Fibroblast of villous mesenchyme (primary cell): ENCODE data around the gene RYR2. TPM values are rescaled to one million over a fixed set of nuclear protein-coding genes. Genes with fewer than 3 reads are reported as not detected.

Experiments used
- DNase-seq: peaks from one replicate; pipeline ENCODE4 v3.0.0-alpha.2; 2010; ENCODE audit warnings: low read depth
- H3K4me3 ChIP-seq: 2 replicates; pipeline ENCODE4 v1.5.1; 2011; ENCODE audit warnings: low read depth, mild to moderate bottlenecking, low read length
- total RNA-seq: library from RNA; depleted of rRNA; stranded (reverse); fragments of >200 nt; gene quantifications from 2 replicates; pipeline ENCODE4 v1.2.3, GENCODE V29; 2012
- TF ChIP-seq, protein P1 (sequence below): IDR thresholded peaks from 2 replicates; pipeline ENCODE4 v1.5.1; 2012; ENCODE audit warnings: low read depth, mild to moderate bottlenecking, low read length; ENCODE audit not compliant: insufficient read depth

RYR2 gene
- total RNA-seq, 1 donor, result not detected

DNA sequence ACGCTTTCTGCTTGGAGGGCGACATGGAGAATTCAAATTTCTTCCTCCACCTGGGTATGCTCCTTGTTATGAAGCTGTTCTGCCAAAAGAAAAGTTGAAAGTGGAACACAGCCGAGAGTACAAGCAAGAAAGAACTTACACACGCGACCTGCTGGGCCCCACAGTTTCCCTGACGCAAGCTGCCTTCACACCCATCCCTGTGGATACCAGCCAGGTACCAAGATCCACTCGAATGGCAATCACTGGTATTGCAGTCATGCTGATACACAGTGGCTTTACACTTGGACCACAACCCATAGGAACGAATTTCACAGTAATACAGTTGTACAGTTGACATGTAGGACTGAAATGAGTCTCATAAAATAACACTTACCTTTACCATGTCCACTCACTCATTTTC, 461.3 kb downstream of the RYR2 start:
- DNase-seq, result no peak
- TF ChIP-seq, protein P1, sequence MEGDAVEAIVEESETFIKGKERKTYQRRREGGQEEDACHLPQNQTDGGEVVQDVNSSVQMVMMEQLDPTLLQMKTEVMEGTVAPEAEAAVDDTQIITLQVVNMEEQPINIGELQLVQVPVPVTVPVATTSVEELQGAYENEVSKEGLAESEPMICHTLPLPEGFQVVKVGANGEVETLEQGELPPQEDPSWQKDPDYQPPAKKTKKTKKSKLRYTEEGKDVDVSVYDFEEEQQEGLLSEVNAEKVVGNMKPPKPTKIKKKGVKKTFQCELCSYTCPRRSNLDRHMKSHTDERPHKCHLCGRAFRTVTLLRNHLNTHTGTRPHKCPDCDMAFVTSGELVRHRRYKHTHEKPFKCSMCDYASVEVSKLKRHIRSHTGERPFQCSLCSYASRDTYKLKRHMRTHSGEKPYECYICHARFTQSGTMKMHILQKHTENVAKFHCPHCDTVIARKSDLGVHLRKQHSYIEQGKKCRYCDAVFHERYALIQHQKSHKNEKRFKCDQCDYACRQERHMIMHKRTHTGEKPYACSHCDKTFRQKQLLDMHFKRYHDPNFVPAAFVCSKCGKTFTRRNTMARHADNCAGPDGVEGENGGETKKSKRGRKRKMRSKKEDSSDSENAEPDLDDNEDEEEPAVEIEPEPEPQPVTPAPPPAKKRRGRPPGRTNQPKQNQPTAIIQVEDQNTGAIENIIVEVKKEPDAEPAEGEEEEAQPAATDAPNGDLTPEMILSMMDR, result no peak
- H3K4me3 ChIP-seq, result no peak overlapping the region

DNA sequence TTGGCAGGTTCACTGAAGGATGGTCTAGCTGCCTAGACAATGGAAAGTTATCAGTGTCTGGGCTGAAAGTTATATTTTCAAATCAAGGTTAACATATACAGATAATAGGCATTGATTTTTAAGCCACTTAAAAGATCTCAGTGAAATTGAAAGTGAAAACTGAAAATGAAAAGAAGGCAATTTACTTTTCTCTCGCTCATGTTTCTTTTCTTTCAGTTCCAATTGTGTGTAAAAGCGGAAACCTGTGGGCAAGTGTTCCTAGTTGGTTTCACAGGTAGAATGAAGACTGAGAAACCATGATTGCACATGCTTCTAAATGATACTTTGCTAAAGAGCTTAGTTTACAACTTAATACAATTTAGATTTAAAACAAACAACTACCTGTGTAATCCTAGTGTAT, 465.0 kb downstream of the RYR2 start:
- TF ChIP-seq, protein P1, result no peak
- DNase-seq, result no peak
- no peak overlapping the region for H3K4me3 ChIP-seq

DNA sequence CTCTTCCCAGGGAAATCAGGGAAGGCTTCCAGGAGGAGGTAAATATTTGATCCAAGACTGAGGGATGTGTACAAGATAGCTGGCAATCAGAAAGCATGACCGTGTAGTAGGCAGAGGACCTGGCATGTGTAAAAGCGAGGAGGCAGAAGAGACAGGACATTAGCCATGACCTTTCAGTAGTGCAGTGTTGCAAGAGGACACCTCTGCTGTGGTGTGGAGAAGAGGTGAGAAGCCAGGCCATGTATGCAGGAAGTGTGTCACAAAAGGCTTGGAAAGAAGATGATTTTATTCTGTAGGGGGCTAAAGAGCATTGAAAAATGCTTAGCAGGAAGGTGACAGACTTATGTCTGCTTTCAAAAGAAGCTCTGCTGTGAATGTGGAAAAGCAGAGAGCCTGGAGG, 467.8 kb downstream of the RYR2 start:
- TF ChIP-seq, protein P1, result no peak
- no peak overlapping the region for H3K4me3 ChIP-seq
- DNase-seq, result no peak

DNA sequence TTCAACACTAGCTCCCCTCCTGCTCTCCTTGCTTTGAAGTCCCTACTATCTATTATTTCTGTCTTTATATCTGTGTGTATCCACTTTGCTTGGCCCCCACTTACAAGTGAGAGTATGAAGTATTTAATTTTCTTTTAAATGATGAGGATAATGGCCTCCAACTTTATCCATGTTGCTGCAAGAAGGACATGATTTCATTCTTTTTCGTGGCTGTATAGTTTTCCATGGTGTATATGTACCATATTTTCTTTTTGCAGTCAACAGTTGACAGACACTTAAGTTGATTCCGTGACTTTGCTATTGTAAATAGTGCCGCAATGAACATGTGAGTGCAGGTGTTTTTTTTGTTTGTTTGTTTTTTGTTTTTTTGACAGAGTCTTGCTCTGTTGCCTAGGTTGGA, 483.1 kb downstream of the RYR2 start:
- TF ChIP-seq, protein P1, result no peak
- H3K4me3 ChIP-seq, result no peak overlapping the region
- DNase-seq, result no peak

DNA sequence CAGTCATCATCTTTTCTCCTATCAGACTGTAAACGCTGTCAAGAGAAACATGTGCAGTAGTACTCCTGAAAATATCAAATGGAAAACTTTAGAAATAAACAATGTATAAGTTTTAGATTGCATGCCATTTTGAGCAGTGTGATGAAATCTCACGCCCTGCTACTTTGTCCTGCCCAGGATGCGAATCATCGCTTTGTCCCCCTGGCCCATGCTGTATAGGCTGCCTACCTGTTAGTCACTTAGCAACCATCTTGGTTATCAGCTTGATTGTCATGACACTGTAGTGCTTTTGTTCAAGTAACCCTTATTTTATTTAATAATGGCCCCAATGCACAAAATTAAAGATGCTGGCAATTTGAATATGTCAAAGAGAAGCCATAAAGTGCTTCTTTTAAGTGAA, 485.8 kb downstream of the RYR2 start:
- TF ChIP-seq, protein P1, result no peak
- H3K4me3 ChIP-seq, result no peak overlapping the region
- no peak for DNase-seq

DNA sequence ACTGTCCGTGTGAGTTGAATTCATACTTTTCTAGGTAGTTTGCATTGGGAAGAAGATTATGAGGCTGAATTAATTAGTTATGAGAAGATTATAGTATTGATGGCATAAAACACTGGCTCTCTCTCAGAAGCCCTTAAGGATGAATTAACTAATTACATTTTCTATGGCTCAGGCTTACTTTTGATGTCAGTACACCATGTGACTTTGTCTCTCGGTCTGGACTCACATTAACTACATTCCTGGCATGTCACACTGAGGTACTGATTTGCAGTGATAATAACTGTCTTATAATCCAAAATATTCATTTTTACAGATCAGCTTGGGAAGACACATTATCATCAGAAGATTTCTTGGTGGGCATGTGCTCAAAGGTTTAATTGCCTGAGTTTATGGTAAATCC, 486.6 kb downstream of the RYR2 start:
- no peak overlapping the region for H3K4me3 ChIP-seq
- TF ChIP-seq, protein P1, result no peak
- no peak for DNase-seq

DNA sequence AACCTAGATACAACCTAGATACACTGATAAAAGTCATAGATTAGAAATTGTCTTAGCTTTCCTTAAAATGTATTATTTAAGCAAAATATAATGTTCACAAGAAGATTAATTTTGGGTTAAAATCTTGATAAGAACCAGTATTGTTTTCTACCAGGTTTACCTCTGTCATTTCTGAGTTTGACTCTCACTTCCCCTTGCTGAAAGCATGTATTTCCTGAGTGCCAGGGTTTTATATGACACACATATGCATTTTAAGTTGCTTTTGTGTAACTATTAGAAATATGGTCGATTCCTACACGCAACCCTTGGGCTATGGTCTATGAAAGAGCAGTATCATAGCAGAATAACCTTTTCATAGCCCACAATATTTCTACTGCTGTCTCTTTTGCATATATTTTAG, 497.1 kb downstream of the RYR2 start:
- no peak overlapping the region for H3K4me3 ChIP-seq
- DNase-seq, result no peak
- TF ChIP-seq, protein P1, result no peak
